ENCODE results near the gene EFNA5. TPM values are rescaled to one million over a fixed set of nuclear protein-coding genes. Genes with fewer than 3 reads are reported as not detected.

The EFNA5 gene
- total and polyA plus RNA-seq, 10 of the 15 experiments (the other 5 are each of a cell fraction or from before 2014, with no cell fraction given), result 0.19 to 12.6 (median 3.9) TPM

DNA sequence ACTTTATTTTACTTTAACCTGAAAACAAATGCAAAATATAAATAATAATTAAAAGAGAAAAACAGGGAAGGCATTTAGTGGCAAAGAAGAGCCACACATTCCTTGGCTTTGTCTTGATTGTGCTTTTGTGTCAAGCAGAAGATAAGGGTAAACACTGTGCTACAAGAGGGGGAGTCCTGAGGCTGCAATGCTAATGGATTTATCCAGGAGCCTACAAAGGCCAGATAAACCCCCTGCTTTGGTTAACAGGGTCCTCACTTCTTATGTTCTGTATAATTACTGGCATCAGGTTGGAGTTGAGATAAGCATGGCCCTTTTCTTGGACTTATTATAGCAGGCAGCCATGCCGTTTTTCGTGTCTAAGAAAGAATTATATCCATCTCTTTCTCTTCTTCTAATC is 302.8 kb downstream of the EFNA5 start (continued):
- TF ChIP-seq, protein P1, sequence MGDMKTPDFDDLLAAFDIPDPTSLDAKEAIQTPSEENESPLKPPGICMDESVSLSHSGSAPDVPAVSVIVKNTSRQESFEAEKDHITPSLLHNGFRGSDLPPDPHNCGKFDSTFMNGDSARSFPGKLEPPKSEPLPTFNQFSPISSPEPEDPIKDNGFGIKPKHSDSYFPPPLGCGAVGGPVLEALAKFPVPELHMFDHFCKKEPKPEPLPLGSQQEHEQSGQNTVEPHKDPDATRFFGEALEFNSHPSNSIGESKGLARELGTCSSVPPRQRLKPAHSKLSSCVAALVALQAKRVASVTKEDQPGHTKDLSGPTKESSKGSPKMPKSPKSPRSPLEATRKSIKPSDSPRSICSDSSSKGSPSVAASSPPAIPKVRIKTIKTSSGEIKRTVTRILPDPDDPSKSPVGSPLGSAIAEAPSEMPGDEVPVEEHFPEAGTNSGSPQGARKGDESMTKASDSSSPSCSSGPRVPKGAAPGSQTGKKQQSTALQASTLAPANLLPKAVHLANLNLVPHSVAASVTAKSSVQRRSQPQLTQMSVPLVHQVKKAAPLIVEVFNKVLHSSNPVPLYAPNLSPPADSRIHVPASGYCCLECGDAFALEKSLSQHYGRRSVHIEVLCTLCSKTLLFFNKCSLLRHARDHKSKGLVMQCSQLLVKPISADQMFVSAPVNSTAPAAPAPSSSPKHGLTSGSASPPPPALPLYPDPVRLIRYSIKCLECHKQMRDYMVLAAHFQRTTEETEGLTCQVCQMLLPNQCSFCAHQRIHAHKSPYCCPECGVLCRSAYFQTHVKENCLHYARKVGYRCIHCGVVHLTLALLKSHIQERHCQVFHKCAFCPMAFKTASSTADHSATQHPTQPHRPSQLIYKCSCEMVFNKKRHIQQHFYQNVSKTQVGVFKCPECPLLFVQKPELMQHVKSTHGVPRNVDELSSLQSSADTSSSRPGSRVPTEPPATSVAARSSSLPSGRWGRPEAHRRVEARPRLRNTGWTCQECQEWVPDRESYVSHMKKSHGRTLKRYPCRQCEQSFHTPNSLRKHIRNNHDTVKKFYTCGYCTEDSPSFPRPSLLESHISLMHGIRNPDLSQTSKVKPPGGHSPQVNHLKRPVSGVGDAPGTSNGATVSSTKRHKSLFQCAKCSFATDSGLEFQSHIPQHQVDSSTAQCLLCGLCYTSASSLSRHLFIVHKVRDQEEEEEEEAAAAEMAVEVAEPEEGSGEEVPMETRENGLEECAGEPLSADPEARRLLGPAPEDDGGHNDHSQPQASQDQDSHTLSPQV (IDR thresholded peaks at IDR 0.05), result no peak
- TF ChIP-seq HSF1 (IDR thresholded peaks at IDR 0.05; ENCODE audit: low read depth, low read length), result no peak
- TF ChIP-seq, protein P2, sequence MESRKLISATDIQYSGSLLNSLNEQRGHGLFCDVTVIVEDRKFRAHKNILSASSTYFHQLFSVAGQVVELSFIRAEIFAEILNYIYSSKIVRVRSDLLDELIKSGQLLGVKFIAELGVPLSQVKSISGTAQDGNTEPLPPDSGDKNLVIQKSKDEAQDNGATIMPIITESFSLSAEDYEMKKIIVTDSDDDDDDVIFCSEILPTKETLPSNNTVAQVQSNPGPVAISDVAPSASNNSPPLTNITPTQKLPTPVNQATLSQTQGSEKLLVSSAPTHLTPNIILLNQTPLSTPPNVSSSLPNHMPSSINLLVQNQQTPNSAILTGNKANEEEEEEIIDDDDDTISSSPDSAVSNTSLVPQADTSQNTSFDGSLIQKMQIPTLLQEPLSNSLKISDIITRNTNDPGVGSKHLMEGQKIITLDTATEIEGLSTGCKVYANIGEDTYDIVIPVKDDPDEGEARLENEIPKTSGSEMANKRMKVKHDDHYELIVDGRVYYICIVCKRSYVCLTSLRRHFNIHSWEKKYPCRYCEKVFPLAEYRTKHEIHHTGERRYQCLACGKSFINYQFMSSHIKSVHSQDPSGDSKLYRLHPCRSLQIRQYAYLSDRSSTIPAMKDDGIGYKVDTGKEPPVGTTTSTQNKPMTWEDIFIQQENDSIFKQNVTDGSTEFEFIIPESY (IDR thresholded peaks at IDR 0.05), result no peak
- no peak for TF ChIP-seq CEBPB (IDR thresholded peaks at IDR 0.05; ENCODE audit: borderline replicate concordance in 1 of 2, low read depth in 2 of 2, low read length in 2 of 2)
